SIG-M5 (cell line): Measurements from ENCODE around the gene NUP210.

Experiments
- DNase-seq: peaks from one replicate; lab custom pipeline; 2025; lab: John Stamatoyannopoulos, UW

The NUP210 gene

GRCh38 chr3:13348100-13348499 lies 72.0 kb downstream of the NUP210 start:
- DNase-seq, result no peak

GRCh38 chr3:13347390-13347950 lies 72.7 kb downstream of the NUP210 start:
- DNase-seq, result no peak

DNA sequence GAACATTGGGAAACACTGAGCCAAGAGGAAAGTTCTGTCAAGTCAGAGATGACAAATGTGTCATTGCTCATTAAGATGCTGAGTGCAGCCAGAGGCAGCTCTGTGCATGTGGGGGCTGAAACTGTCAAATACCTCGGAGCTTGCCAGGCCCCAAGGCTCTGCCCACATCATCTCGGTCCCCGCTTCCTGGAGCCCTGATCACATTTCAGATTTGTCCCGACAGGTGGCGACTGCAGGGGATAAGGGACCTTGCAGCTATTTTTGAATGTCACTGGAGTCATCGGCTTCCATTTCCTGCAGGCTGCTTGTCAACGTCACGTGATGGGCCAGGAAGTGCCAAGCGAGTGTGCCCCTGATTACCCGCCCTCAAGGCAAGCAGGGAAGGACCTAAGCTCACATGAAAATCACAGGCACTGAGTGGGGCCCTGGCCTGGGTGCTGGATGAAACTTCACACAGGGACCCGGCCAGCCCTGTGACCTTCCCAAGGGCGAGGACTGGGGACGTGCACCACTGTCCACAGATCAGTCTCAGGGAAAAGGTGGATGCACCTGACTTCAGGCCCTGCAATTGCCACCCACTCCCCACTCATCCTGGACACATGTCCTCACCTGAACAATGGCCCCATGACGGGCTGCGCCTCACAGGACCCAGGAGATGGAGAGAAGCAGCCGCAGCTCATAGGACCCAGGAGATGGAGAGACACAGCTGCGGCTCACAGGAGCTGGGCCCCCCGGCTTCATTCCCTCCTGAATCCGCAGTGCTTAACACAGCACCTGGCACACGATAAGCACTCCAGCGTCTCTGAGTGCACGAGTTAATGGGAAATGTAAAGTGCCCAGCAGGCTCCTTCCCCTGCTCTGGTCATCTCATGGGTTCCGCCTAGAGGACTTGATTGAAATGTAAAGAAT lies 73.4 kb downstream of the NUP210 start:
- DNase-seq, result no peak

- DNase-seq, result no peak
Measured at GRCh38 chr3:13345772-13346171, 74.3 kb downstream of the NUP210 start.

GRCh38 chr3:13345284-13345683 lies 74.8 kb downstream of the NUP210 start:
- DNase-seq, result no peak

DNA sequence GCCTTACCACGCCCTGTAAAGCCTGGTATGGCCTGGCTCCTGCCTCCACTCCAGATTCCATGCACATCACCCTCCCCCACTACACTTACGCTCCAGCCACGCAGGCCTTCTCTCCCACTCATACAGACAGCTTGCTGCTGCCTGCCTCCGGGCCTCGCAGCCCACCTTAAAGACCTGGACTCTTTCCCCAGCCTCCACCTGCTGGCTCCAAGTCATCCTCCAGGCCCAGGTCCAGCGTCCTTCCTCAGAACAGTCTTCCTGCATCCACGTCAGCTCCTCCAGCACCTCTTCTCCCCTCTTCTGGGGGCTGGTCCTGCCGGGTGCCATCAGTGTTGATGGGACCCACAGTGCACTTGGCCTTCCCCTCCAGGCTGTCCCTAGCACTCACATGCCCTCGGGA lies 75.5 kb downstream of the NUP210 start:
- DNase-seq, result no peak

DNA sequence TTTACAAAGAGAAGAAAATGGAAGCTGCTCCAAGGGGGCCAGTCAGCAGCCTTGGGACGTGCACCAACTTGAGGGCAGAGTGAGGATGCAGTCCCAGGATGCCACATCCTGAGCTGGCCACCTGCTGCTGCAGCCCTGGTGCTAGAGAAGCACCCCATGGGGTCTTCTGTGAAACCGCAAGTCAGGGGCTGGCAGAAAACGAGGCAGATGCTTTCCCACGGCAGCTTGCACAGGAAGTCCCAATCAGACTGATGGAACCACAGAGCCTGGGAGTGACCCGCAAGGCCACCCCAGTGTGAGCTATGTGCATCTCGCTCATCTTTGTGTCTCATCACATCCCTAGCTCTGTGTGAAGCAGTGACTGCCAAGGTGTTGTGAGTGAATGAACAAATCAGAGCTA lies 76.5 kb downstream of the NUP210 start:
- no peak for DNase-seq

GRCh38 chr3:13341229-13341905 lies 78.8 kb downstream of the NUP210 start:
- no peak for DNase-seq

GRCh38 chr3:13339833-13340232 lies 80.3 kb downstream of the NUP210 start:
- no peak for DNase-seq

DNA sequence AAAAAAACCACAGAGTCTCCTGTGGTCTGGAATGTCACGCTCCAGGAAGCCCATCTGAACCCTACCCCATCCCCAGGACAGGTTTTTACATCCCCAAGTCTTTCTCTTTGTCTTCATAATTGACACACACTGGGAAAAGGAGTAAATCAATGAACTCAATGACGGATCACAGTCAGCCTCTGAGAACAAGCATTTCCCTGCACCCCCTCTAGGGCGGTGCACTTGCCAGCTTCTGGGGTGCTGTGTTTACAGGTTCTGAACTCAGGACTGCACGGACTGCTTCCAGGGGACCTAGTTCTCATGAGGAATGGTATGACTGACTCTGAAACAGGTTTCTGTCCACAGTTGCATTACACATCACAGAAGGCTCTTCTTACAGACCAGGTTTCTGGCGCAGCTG lies 81.1 kb downstream of the NUP210 start:
- DNase-seq, result no peak

DNA sequence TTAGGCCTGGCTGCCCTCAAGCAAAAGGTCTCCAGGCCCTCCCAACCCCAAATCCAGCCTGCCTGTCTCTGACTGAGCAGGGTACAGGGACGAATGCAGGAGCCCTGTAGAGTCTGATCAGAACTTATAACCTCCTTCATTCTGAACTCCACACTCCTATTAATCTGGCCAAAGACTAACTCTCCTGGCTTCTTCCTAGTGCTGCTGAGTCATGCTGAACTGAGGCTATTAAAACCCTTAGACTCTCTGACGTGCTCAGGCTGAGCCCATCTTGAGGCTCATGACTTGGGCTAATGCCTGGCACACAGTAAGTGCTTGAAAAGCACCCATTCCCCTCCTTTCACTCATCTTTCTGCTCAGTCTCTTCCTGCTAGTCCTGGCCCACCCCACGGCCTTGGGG lies 81.9 kb downstream of the NUP210 start:
- no peak for DNase-seq

GRCh38 chr3:13336592-13336991 lies 83.5 kb downstream of the NUP210 start:
- no peak for DNase-seq

GRCh38 chr3:13335503-13335902 lies 84.6 kb downstream of the NUP210 start:
- DNase-seq, result no peak

GRCh38 chr3:13335059-13335458 lies 85.1 kb downstream of the NUP210 start:
- no peak for DNase-seq

DNA sequence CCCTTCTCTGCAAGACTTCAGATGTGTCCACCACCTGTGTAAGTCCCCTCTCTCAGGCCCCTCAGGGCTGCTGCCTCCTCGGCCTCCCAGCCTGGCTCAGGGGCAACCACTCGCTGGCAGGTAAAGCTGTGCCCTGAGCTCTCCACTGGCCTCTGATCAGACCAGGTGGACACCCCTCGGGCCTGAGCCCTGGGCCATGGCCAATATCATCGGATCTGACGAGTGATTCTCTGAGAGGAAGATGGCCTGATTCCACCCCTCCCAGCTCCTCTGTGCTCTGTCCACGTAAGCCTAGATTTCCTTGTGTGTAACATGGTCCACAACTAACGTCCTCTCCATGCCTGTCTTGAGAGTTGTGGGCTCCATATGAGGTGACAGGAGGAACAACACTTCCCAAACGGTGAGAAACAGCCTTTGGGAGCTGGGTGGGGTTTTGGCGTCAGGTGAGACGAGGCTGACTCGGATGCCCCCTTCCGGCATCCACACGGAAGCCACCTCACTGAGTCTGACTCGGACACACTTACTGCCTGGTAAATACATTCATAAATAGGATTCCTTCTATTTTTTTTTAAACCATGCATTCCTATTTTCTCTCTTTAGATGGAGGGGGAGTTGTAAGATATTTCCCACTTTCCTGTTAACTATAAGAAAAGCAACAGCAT lies 86.8 kb downstream of the NUP210 start:
- DNase-seq, result no peak

DNA sequence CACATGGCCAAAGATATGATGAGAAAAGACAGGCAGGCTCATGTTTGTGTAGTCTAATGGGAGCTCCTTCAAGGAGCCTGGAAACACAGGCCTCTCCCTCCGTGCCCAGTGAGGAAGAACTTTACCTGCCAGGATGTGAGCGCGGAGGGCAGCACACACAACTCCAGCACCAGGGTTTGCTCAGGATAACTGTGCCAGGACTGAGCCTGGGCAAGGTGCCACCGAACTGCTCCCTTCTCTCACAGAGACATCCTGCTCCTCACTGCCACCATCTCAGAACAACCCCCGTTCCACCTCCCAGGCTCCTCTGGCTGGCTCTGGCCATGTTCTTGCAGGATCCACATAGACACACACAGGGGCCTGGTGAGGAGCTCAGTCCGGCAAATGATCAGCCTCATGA lies 87.4 kb downstream of the NUP210 start:
- no peak for DNase-seq

- DNase-seq, result no peak
Measured at GRCh38 chr3:13332158-13332557, 88.0 kb downstream of the NUP210 start.

DNA sequence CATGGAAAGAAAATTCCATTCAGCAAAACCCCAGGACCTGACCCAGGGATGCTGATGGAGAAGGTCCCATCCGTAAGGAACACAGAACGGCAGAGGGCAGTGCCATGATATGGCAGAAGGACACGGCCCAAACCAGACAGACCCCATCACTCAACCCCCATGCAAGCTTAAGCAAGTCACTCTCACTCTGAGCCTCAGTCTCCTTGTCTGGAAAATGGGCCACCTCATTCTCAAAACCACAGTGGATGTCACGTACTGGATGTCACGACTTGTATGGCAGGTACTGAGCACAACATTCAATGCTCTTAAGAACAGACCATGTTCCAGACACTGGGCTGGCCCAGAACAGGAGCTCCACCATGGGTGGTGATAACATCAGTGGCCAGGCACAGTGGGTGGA lies 90.4 kb downstream of the NUP210 start:
- DNase-seq, result no peak

GRCh38 chr3:13325892-13326443 lies 94.2 kb downstream of the NUP210 start:
- DNase-seq, result no peak

DNA sequence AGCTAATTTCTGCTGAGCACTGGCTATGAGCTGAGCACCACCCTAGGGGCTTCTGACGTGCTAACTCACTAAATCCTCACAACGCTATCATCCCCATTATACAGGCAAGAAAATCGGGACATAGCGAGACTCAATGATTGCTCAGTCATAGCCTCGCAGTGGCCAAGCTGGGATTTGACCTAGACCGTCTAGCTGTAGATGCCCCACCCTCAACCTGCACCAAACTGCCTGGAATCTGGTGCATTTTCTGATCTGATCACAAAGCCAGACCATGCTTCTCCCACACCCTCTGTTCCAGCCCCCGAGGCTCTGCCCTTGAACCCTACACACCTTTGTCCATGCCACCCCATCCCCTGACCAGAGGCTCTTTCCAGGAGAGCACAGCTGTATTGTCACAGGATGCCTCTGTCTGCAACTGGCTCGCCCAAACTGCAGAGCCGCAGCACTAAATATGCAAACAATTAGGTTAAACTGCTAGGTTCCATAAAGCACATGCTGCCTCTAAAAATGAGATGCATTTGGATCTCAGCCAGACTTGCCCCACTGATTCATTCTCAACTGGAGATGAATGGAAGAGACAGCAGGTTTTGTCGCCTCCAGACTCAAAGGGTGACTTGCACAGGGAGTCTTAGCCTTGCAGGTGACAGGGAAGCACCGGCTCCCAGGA lies 95.2 kb downstream of the NUP210 start:
- no peak for DNase-seq

DNA sequence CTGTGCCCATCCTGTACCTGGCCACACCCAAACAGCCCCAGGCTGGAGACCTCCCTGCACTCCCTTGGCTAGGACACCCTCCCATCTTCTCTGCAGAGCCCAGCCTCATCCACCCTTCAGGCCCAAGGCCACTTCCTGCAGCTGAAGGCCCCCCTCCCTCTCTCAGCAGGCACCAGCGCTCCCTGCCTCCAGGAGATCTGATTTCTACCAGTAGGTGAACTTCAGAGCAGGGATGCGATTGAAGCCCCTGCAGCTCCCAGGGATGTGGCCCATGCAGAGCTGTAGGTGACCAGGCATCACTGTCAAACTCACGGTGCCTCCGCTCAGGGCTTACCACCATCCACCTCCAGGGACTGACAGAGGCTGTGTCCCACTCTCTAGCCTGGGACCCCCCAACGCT lies 96.3 kb downstream of the NUP210 start:
- DNase-seq, result no peak

GRCh38 chr3:13322324-13322723 lies 97.8 kb downstream of the NUP210 start:
- no peak for DNase-seq
